Skin of body (tissue), 1 donor: ENCODE measurements around the gene MAGEB2. TPM values are rescaled to one million over a fixed set of nuclear protein-coding genes. Genes with fewer than 3 reads are reported as not detected.

Experiments used
- total RNA-seq: library from RNA; depleted of rRNA; stranded (reverse); fragments of >200 nt; gene quantifications from one replicate; pipeline ENCODE4 v1.2.3, GENCODE V29; 2014

The MAGEB2 gene
- total RNA-seq, 1 donor from 2014 or later: not detected

Other genes with a start within 250 kb of the MAGEB2 start
- not detected for gene MAGEB3, start 15.1 kb downstream of the MAGEB2 start, total RNA-seq
- gene MAGEB4, start 26.4 kb downstream of the MAGEB2 start, total RNA-seq: not detected
- not detected for gene MAGEB1, start 31.6 kb downstream of the MAGEB2 start, total RNA-seq
- gene NR0B1, start 93.8 kb downstream of the MAGEB2 start, total RNA-seq: not detected